Tongue (tissue), 2 donors: ENCODE measurements around the gene USP49. TPM values are rescaled to one million over a fixed set of nuclear protein-coding genes. Genes with fewer than 3 reads are reported as not detected.
"Not testable (repeated sequence)": the region's sequence is repeated elsewhere in the genome, so short reads cannot be mapped to it uniquely, and the experiment has no call there.

Experiments used
- DNase-seq: peaks from one replicate; pipeline ENCODE4 v3.0.0-alpha.2; 2015
- total RNA-seq: library from RNA; depleted of rRNA; stranded (reverse); fragments of >200 nt; gene quantifications from one replicate; pipeline ENCODE4 v1.2.3, GENCODE V29; 2014

The USP49 gene
- total RNA-seq, 1 donor from 2014 or later = 4.1 TPM

GRCh38 chr6:41811946-41812345, 83.2 kb downstream of the USP49 start:
- not testable (repeated sequence) for DNase-seq

- no peak for DNase-seq
Observed at GRCh38 chr6:41811095-41811494, 84.1 kb downstream of the USP49 start.

GRCh38 chr6:41805830-41806774, 89.1 kb downstream of the USP49 start:
- no peak for DNase-seq

GRCh38 chr6:41801380-41801779, 93.8 kb downstream of the USP49 start:
- DNase-seq = no peak

DNA sequence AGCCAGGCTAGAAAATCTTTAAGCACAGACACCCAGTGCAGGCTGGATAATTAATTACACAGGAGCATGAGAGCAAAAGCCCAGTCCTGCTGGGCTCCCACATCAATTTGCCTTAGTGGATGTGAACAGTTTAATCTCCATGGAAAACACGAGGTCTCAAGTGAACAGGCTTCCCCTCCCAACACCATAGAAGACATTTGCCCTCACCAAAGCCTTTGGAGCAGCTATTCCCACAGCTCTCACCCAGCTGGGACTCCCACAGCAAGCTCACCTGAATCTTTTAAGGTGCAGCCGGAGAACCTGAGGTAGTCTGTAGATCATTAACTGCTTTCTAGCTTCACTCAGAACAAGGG, 95.6 kb downstream of the USP49 start:
- no peak for DNase-seq

DNA sequence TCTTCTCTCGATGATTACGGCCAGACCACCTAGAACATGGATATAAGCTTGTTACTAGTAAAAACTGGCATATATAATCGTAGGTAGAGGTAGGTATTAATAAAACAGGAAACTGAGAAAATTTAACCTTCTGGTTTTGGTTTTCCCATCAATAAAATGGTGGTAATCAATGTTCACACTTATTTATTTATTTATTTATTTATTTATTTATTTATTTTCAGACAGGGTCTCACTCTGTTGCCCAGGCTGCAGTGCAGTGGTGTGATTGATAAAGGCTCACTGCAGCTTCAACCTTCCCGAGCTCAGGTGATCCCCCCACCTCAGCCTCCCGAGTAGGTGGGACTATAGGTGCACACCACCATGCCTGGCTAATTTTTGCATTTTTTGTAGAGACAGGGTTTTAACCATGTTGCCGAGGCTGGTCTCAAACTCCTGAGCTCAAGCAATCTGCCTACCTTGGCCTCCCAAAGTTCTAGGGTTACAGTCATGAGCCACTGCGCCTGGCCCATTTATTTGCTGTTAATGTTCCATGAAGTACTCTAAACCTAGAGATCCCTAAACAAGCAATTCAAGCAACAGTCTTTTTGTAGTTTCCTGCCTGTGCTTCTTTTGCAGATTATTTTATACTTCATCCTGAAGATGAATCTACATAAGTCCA, 96.1 kb downstream of the USP49 start:
- DNase-seq = no peak

GRCh38 chr6:41796474-41796873, 98.7 kb downstream of the USP49 start:
- no peak for DNase-seq

DNA sequence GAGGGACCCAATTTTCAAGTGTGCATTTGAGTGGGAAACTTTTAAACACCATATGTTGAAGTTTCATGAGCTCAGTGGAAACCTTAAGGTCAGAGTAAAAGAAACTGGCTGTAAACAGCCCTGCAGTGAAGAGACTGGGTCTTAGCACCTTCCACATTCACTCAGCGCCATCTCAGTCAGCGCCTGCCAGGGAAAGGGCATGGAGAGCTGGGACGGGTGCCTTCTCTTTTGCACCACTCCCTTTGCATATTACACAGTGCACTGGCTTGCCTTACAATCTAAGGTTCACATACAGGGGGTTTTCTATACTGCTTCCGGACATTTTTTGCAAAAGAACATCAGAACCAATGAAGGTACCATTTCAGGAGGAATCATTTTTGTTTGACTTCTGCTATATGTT, 103.2 kb downstream of the USP49 start:
- DNase-seq = no peak

- no peak for DNase-seq
Observed at GRCh38 chr6:41791305-41791704, 103.9 kb downstream of the USP49 start.

DNA sequence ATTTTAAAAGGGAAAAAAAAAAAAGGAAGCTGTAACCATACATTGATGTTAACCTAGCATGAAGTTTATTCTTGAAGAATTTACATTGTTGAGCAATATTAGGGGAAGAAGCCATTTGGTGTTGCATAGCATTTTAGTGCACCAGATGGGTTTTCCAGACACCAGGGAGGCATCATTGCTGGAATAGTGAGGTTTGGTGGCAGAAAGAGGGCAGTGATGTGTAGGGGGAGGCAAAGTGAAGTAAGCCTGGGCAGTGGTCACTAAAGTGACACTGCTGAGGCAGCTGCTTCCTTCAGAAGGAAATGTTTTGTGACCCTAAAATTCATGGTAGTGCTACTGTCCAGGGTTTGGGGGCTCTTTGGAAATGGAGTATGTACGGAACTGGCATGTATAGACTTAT, 105.1 kb downstream of the USP49 start:
- DNase-seq = no peak

GRCh38 chr6:41789390-41789724, 105.8 kb downstream of the USP49 start:
- no peak for DNase-seq

GRCh38 chr6:41787219-41787917, 107.8 kb downstream of the USP49 start, which contains the start of gene TOMM6:
TOMM6 (plus strand) TSS chr6:41787694; CDS start chr6:41787698, 4 bp downstream.
- DNase-seq = peak; percentile 98

GRCh38 chr6:41786451-41787218, 108.5 kb downstream of the USP49 start:
- peak; percentile 93 for DNase-seq

GRCh38 chr6:41785689-41786450, 109.3 kb downstream of the USP49 start:
- peak; percentile 71 for DNase-seq

- no peak for DNase-seq
Observed at GRCh38 chr6:41785254-41785653, 109.9 kb downstream of the USP49 start.

- no peak for DNase-seq
Observed at GRCh38 chr6:41784581-41785171, 110.5 kb downstream of the USP49 start.

GRCh38 chr6:41783106-41783780, 111.9 kb downstream of the USP49 start:
- DNase-seq = no peak

- DNase-seq = no peak
Observed at GRCh38 chr6:41781366-41781730, 113.8 kb downstream of the USP49 start.

- DNase-seq = peak; percentile 53
Observed at GRCh38 chr6:41780551-41781365, 114.4 kb downstream of the USP49 start, which contains the start of gene PRICKLE4. PRICKLE4 (plus strand) TSS chr6:41780782; CDS start chr6:41783474, 2,692 bp downstream.
